ENCODE results near the gene VANGL1. TPM values are rescaled to one million over a fixed set of nuclear protein-coding genes. Genes with fewer than 3 reads are reported as not detected.

Gene VANGL1
- total RNA-seq, 1 experiment from 2014 or later = 22.7 TPM

DNA sequence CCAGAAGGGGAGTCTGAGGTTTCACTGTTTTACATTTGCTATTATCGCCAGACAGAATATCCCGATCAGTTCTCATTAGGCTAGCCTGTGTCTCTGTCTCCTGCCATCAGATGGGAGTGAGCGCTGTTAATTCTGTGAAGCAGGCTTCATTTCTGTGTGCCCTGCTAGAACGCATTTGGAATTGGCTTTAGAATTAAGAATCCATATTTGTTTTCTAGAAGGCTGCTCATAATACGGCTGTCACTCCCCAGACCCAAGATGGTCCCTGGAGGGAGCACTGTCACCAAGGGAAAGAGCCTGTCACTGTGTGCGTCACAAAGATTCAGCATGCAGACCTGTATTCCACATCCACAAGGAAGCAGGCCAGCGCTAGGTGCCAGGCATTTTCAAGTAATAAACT is 77.5 kb downstream of the VANGL1 start:
- Histone ChIP-seq H3K4me3 (ENCODE audit: low read depth in 2 of 2, low read length in 2 of 2) (no peak overlapping the region), H3K27me3 (ENCODE audit: control insufficient read depth, insufficient read depth, low read length) (no peaks in the 10 kb centered on the region), H3K9me3 (ENCODE audit: control insufficient read depth, insufficient read depth, low read depth, low read length) (no peaks in the 10 kb centered on the region), H3K36me3 (ENCODE audit: control insufficient read depth, insufficient read depth, low read length) (no peaks in the 10 kb centered on the region), H3K4me1 (ENCODE audit: control insufficient read depth, insufficient read depth, low read length) (no peaks in the 10 kb centered on the region), H3K27ac (ENCODE audit: low read length) (no peak overlapping the region)
- ChIA-PET CTCF (no interaction called here), POLR2A (no interaction called here)
- BruUV-seq (replicated peaks) = no TSS peak
- intact Hi-C loops (cut with micrococcal nuclease; ENCODE audit: unreplicated experiment) = no loop called here
- in situ Hi-C loops (cut with HindIII; ENCODE audit: low pct_unique_long_range_greater_than_20kb, low sequenced_read_pairs) = no loop called here
- TF ChIP-seq, protein P1, sequence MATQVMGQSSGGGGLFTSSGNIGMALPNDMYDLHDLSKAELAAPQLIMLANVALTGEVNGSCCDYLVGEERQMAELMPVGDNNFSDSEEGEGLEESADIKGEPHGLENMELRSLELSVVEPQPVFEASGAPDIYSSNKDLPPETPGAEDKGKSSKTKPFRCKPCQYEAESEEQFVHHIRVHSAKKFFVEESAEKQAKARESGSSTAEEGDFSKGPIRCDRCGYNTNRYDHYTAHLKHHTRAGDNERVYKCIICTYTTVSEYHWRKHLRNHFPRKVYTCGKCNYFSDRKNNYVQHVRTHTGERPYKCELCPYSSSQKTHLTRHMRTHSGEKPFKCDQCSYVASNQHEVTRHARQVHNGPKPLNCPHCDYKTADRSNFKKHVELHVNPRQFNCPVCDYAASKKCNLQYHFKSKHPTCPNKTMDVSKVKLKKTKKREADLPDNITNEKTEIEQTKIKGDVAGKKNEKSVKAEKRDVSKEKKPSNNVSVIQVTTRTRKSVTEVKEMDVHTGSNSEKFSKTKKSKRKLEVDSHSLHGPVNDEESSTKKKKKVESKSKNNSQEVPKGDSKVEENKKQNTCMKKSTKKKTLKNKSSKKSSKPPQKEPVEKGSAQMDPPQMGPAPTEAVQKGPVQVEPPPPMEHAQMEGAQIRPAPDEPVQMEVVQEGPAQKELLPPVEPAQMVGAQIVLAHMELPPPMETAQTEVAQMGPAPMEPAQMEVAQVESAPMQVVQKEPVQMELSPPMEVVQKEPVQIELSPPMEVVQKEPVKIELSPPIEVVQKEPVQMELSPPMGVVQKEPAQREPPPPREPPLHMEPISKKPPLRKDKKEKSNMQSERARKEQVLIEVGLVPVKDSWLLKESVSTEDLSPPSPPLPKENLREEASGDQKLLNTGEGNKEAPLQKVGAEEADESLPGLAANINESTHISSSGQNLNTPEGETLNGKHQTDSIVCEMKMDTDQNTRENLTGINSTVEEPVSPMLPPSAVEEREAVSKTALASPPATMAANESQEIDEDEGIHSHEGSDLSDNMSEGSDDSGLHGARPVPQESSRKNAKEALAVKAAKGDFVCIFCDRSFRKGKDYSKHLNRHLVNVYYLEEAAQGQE (IDR thresholded peaks at IDR 0.05; ENCODE audit: insufficient read depth in 1 of 2, low read depth in 2 of 2, low read length in 1 of 2) = no peak
- no peak for TF ChIP-seq TCF7L2 (IDR thresholded peaks at IDR 0.05; ENCODE audit: low read depth, low read length)
- TF ChIP-seq SIN3A (IDR thresholded peaks at IDR 0.05; ENCODE audit: borderline replicate concordance, insufficient read depth, low read depth, low read length) = no peak
- TF ChIP-seq, protein P2, sequence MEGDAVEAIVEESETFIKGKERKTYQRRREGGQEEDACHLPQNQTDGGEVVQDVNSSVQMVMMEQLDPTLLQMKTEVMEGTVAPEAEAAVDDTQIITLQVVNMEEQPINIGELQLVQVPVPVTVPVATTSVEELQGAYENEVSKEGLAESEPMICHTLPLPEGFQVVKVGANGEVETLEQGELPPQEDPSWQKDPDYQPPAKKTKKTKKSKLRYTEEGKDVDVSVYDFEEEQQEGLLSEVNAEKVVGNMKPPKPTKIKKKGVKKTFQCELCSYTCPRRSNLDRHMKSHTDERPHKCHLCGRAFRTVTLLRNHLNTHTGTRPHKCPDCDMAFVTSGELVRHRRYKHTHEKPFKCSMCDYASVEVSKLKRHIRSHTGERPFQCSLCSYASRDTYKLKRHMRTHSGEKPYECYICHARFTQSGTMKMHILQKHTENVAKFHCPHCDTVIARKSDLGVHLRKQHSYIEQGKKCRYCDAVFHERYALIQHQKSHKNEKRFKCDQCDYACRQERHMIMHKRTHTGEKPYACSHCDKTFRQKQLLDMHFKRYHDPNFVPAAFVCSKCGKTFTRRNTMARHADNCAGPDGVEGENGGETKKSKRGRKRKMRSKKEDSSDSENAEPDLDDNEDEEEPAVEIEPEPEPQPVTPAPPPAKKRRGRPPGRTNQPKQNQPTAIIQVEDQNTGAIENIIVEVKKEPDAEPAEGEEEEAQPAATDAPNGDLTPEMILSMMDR (IDR thresholded peaks at IDR 0.05) = no peak
- TF ChIP-seq POLR2AphosphoS5 (IDR thresholded peaks at IDR 0.05; ENCODE audit: low read depth, low read length) = no peak
- no peak for ATAC-seq
- no peak for DNase-seq (ENCODE audit: low read depth, low spot score)

DNA sequence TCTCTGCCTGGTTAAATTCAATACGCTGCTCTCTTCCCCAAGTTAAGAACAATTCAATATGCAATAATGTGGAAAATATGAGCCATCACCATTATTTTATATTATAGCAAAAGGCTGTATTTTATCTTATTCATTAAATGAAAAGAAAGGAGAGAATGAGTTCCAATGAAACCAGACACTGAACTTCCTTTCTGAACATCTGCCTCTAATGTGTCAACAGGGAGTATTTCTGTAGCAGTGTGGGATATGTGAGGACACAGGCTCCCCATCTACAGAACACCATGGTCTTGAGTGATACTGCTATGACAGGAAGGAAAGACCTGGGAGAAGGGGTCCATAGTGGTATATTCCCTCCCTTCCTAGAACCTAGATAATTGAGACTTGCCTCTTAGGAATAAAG is 80.5 kb downstream of the VANGL1 start:
- no peaks in the 10 kb centered on the region for H3K9me3 ChIP-seq (ENCODE audit: control insufficient read depth, insufficient read depth, low read depth, low read length)
- ChIA-PET CTCF (no interaction called here), POLR2A (no interaction called here)
- no TSS peak for BruUV-seq (replicated peaks)
- no peaks in the 10 kb centered on the region for H3K36me3 ChIP-seq (ENCODE audit: control insufficient read depth, insufficient read depth, low read length)
- intact Hi-C loops (cut with micrococcal nuclease; ENCODE audit: unreplicated experiment) = no loop called here
- no peak for TF ChIP-seq POLR2AphosphoS5 (IDR thresholded peaks at IDR 0.05; ENCODE audit: low read depth, low read length)
- TF ChIP-seq, protein P1 (IDR thresholded peaks at IDR 0.05; ENCODE audit: insufficient read depth in 1 of 2, low read depth in 2 of 2, low read length in 1 of 2) = no peak
- TF ChIP-seq SIN3A (IDR thresholded peaks at IDR 0.05; ENCODE audit: borderline replicate concordance, insufficient read depth, low read depth, low read length) = no peak
- TF ChIP-seq TCF7L2 (IDR thresholded peaks at IDR 0.05; ENCODE audit: low read depth, low read length) = no peak
- TF ChIP-seq, protein P2 (IDR thresholded peaks at IDR 0.05) = no peak
- DNase-seq (ENCODE audit: low read depth, low spot score) (no peak), ATAC-seq (no peak)
- no peaks in the 10 kb centered on the region for H3K27me3 ChIP-seq (ENCODE audit: control insufficient read depth, insufficient read depth, low read length)
- in situ Hi-C loops (cut with HindIII; ENCODE audit: low pct_unique_long_range_greater_than_20kb, low sequenced_read_pairs) = no loop called here
- H3K4me3 ChIP-seq (ENCODE audit: low read depth in 2 of 2, low read length in 2 of 2) = no peak overlapping the region
- H3K27ac ChIP-seq (ENCODE audit: low read length) = no peak overlapping the region
- H3K4me1 ChIP-seq (ENCODE audit: control insufficient read depth, insufficient read depth, low read length) = no peaks in the 10 kb centered on the region
